WERI-Rb-1 (cell line): ENCODE measurements around the gene SLC39A8.

ENCODE experiments used
- DNase-seq: peaks from one replicate; pipeline ENCODE4 v3.0.0-alpha.2; 2020
- H3K27ac ChIP-seq: fragments of 250-450 bp; sonication (Bioruptor Pico); 2 replicates; pipeline ENCODE4 v1.5.1; 2020; ENCODE audit warnings: mild to moderate bottlenecking, moderate library complexity
- H3K27me3 ChIP-seq: fragments of 250-450 bp; sonication (Bioruptor Pico); 2 replicates; pipeline ENCODE4 v1.5.1; 2021; ENCODE audit warnings: mild to moderate bottlenecking, low read depth, moderate library complexity; ENCODE audit not compliant: insufficient read depth, severe bottlenecking
- H3K36me3 ChIP-seq: fragments of 250-450 bp; sonication (Bioruptor Pico); 2 replicates; pipeline ENCODE4 v1.5.1; 2020; ENCODE audit warnings: mild to moderate bottlenecking, moderate library complexity
- H3K4me3 ChIP-seq: 2 replicates; pipeline ENCODE4 v1.5.1; 2011; ENCODE audit warnings: low read depth, mild to moderate bottlenecking, control low read depth, low read length
- H3K9me3 ChIP-seq: fragments of 250-450 bp; sonication (Bioruptor Pico); 2 replicates; pipeline ENCODE4 v1.5.1; 2021; ENCODE audit warnings: mild to moderate bottlenecking, moderate library complexity; ENCODE audit not compliant: severe bottlenecking
- CTCF ChIP-seq: IDR thresholded peaks from 2 replicates; pipeline ENCODE4 v1.5.1; 2011; ENCODE audit warnings: low read depth, mild to moderate bottlenecking, control low read depth, inconsistent platforms, low read length

SLC39A8 gene

GRCh38 chr4:102354671-102355454, 9.6 kb upstream of the SLC39A8 start:
- no peak for TF ChIP-seq CTCF
- Histone ChIP-seq H3K4me3 (no peak overlapping the region), H3K9me3 (no peaks in the 10 kb centered on the region), H3K36me3 (no peaks in the 10 kb centered on the region), H3K27me3 (no peaks in the 10 kb centered on the region), H3K27ac (no peak overlapping the region)
- no peak for DNase-seq

GRCh38 chr4:102352781-102353180, 7.5 kb upstream of the SLC39A8 start:
- no peak for TF ChIP-seq CTCF
- H3K36me3 ChIP-seq = no peaks in the 10 kb centered on the region
- H3K9me3 ChIP-seq = no peaks in the 10 kb centered on the region
- peak; percentile 27 for DNase-seq
- H3K27me3 ChIP-seq = no peaks in the 10 kb centered on the region
- H3K4me3 ChIP-seq = no peak overlapping the region
- no peak overlapping the region for H3K27ac ChIP-seq

GRCh38 chr4:102350634-102351033, 5.4 kb upstream of the SLC39A8 start:
- no peak overlapping the region for H3K4me3 ChIP-seq
- no peaks in the 10 kb centered on the region for H3K27me3 ChIP-seq
- H3K36me3 ChIP-seq = no peaks in the 10 kb centered on the region
- TF ChIP-seq CTCF = no peak
- H3K27ac ChIP-seq = no peak overlapping the region
- DNase-seq = no peak
- H3K9me3 ChIP-seq = no peaks in the 10 kb centered on the region

- Histone ChIP-seq H3K36me3 (peaks cover 4% of the 10 kb centered on the region; the same call in 1 of the 2 replicates), H3K27me3 (no peaks in the 10 kb centered on the region), H3K9me3 (no peaks in the 10 kb centered on the region), H3K27ac (no peak overlapping the region), H3K4me3 (no peak overlapping the region)
- no peak for TF ChIP-seq CTCF
- DNase-seq = no peak
These were observed 3.4 kb upstream of the SLC39A8 start for GRCh38 chr4:102348701-102349100.

GRCh38 chr4:102345795-102346100, 466 bp upstream of the SLC39A8 start:
- Histone ChIP-seq H3K9me3 (no peaks in the 10 kb centered on the region), H3K36me3 (peaks cover 4% of the 10 kb centered on the region; the same call in 1 of the 2 replicates), H3K27ac (no peak overlapping the region), H3K4me3 (peak overlapping the region; percentile 90), H3K27me3 (no peaks in the 10 kb centered on the region)
- TF ChIP-seq CTCF = no peak
- no peak for DNase-seq

- 0 out of 2 replicates have a peak, but pooled peaks have one; percentile 8 for TF ChIP-seq CTCF
- Histone ChIP-seq H3K36me3 (peaks cover 4% of the 10 kb centered on the region; the same call in 1 of the 2 replicates), H3K27ac (peak overlapping the region; percentile 83), H3K27me3 (no peaks in the 10 kb centered on the region), H3K9me3 (no peaks in the 10 kb centered on the region), H3K4me3 (peak overlapping the region; percentile 90)
- peak; percentile 81 for DNase-seq
These were observed 745 bp downstream of the SLC39A8 start for GRCh38 chr4:102344520-102344953.
